GM18511 (cell line): ENCODE results near the gene NUP210L.

Source experiments
- ATAC-seq: cut with Tn5 transposase; IDR thresholded peaks from one replicate; pipeline ENCODE4 v1.9.1; 2021; ENCODE audit warnings: mild to moderate bottlenecking, moderate library complexity; ENCODE audit not compliant: unreplicated experiment

The NUP210L gene

GRCh38 chr1:153968972-153969371 lies 185.9 kb downstream of the NUP210L start:
- no peak for ATAC-seq

GRCh38 chr1:153968408-153968807 lies 186.5 kb downstream of the NUP210L start:
- no peak for ATAC-seq

- no peak for ATAC-seq
Measured at GRCh38 chr1:153968000-153968363, 186.9 kb downstream of the NUP210L start.

GRCh38 chr1:153967107-153967999 lies 187.5 kb downstream of the NUP210L start, which contains the start of gene CREB3L4:
Gene CREB3L4, plus strand, starts transcription at chr1:153967902. Its CDS starts 624 bp downstream, at chr1:153968526.
- ATAC-seq, result peak; percentile 82

- ATAC-seq, result peak; percentile 5
Measured at GRCh38 chr1:153963850-153964331, 191.0 kb downstream of the NUP210L start.

- ATAC-seq, result peak; percentile 58
Measured at GRCh38 chr1:153963030-153963849, 191.6 kb downstream of the NUP210L start, which contains the start of gene SLC39A1. Gene SLC39A1, minus strand, starts transcription at chr1:153963537. Its CDS starts 822 bp downstream, at chr1:153962715.

GRCh38 chr1:153962088-153963029 lies 192.5 kb downstream of the NUP210L start:
- ATAC-seq, result no peak

- no peak for ATAC-seq
Measured at GRCh38 chr1:153961421-153961820, 193.5 kb downstream of the NUP210L start.

- no peak for ATAC-seq
Measured at GRCh38 chr1:153960206-153960605, 194.7 kb downstream of the NUP210L start.

GRCh38 chr1:153959454-153959853 lies 195.4 kb downstream of the NUP210L start:
- ATAC-seq, result no peak

GRCh38 chr1:153958961-153959260 lies 196.0 kb downstream of the NUP210L start:
- ATAC-seq, result no peak

- ATAC-seq, result peak; percentile 76
Measured at GRCh38 chr1:153958111-153958960, 196.5 kb downstream of the NUP210L start, which contains the start of gene CRTC2. Gene CRTC2, minus strand, starts transcription at chr1:153958612. Its CDS starts 115 bp downstream, at chr1:153958497.

- peak; percentile 22 for ATAC-seq
Measured at GRCh38 chr1:153957744-153958110, 197.1 kb downstream of the NUP210L start.

GRCh38 chr1:153956997-153957715 lies 197.7 kb downstream of the NUP210L start:
- ATAC-seq, result no peak

GRCh38 chr1:153954826-153955225 lies 200.0 kb downstream of the NUP210L start:
- ATAC-seq, result no peak

GRCh38 chr1:153953859-153954365 lies 201.0 kb downstream of the NUP210L start:
- ATAC-seq, result no peak

- no peak for ATAC-seq
Measured at GRCh38 chr1:153951801-153952200, 203.1 kb downstream of the NUP210L start.

GRCh38 chr1:153951183-153951582 lies 203.7 kb downstream of the NUP210L start:
- no peak for ATAC-seq
